RWPE2 (cell line): ENCODE results near the gene RABEP2.
"Not testable (repeated sequence)": the region's sequence is repeated elsewhere in the genome, so short reads cannot be mapped to it uniquely, and the experiment has no call there.

ENCODE experiments used
- ATAC-seq: fragments of 200-7000 bp; cut with Tn5 transposase; 3 replicates; pipeline ENCODE4 v1.9.1; 2021; ENCODE audit warnings: low read depth
- DNase-seq: peaks from one replicate; pipeline ENCODE4 v3.0.0-alpha.2; 2020; ENCODE audit warnings: low spot score
- H3K27ac ChIP-seq: fragments of 450-650 bp; 2 replicates; pipeline ENCODE4 v1.5.1; 2017; ENCODE audit warnings: mild to moderate bottlenecking; ENCODE audit not compliant: poor library complexity, severe bottlenecking
- H3K27me3 ChIP-seq: fragments of 250-450 bp; sonication (Bioruptor Pico); 2 replicates; pipeline ENCODE4 v1.5.1; 2021; ENCODE audit warnings: mild to moderate bottlenecking, moderate library complexity; ENCODE audit not compliant: insufficient read depth, poor library complexity, severe bottlenecking
- H3K36me3 ChIP-seq: fragments of 250-450 bp; sonication (Bioruptor Pico); 2 replicates; pipeline ENCODE4 v1.5.1; 2020; ENCODE audit warnings: low read depth, mild to moderate bottlenecking, moderate library complexity
- H3K4me1 ChIP-seq: fragments of 250-450 bp; sonication (Bioruptor Pico); 2 replicates; pipeline ENCODE4 v1.5.1; 2021; ENCODE audit warnings: mild to moderate bottlenecking, moderate library complexity; ENCODE audit not compliant: insufficient read depth, poor library complexity, severe bottlenecking
- H3K4me3 ChIP-seq: fragments of 250-450 bp; sonication (Bioruptor Pico); 2 replicates; pipeline ENCODE4 v1.5.1; 2021; ENCODE audit warnings: mild to moderate bottlenecking, moderate library complexity; ENCODE audit not compliant: severe bottlenecking
- H3K9me3 ChIP-seq: fragments of 250-450 bp; sonication (Bioruptor Pico); 2 replicates; pipeline ENCODE4 v1.5.1; 2021; ENCODE audit warnings: mild to moderate bottlenecking, moderate library complexity; ENCODE audit not compliant: severe bottlenecking
- CTCF ChIP-seq: fragments of 450-650 bp; IDR thresholded peaks from one replicate; pipeline ENCODE4 v1.5.1; 2017; ENCODE audit warnings: mild to moderate bottlenecking, moderate library complexity; ENCODE audit not compliant: poor library complexity, severe bottlenecking

RABEP2 gene

DNA sequence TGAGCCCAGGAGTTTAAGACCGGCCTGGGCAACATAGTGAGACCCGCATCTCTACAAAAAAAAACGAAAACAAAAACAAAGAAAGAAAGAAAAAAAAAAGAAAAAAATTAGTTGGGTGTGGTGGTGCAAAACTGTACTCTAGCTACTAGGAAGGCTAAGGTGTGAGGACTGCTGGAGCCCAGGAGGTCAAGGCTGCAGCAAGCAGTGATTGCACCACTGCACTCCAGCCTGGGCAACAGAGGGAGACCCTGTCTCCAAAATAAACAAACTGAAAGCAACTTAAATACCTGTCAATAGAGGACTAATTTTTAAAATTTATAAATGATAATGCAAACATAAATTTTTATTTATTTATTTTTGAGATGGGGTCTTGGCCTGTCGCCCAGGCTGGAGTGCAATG lies 29.4 kb downstream of the RABEP2 start:
- Histone ChIP-seq H3K27me3 (no peaks in the 10 kb centered on the region), H3K4me3 (no peak overlapping the region), H3K9me3 (no peaks in the 10 kb centered on the region), H3K36me3 (no peaks in the 10 kb centered on the region), H3K27ac (no peak overlapping the region), H3K4me1 (no peaks in the 10 kb centered on the region)
- no peak for TF ChIP-seq CTCF
- DNase-seq = no peak
- ATAC-seq = no peak

- Histone ChIP-seq H3K9me3 (no peaks in the 10 kb centered on the region), H3K4me3 (no peak overlapping the region), H3K27ac (no peak overlapping the region), H3K27me3 (no peaks in the 10 kb centered on the region), H3K4me1 (no peaks in the 10 kb centered on the region), H3K36me3 (no peaks in the 10 kb centered on the region)
- no peak for TF ChIP-seq CTCF
- ATAC-seq = no peak
- DNase-seq = no peak
Observed at GRCh38 chr16:28893291-28893690, 31.7 kb downstream of the RABEP2 start.

- Histone ChIP-seq H3K4me1 (no peaks in the 10 kb centered on the region), H3K36me3 (no peaks in the 10 kb centered on the region), H3K9me3 (no peaks in the 10 kb centered on the region), H3K27me3 (no peaks in the 10 kb centered on the region), H3K4me3 (no peak overlapping the region), H3K27ac (no peak overlapping the region)
- no peak for ATAC-seq
- no peak for DNase-seq
- TF ChIP-seq CTCF = no peak
Observed at GRCh38 chr16:28891964-28892890, 32.8 kb downstream of the RABEP2 start.

DNA sequence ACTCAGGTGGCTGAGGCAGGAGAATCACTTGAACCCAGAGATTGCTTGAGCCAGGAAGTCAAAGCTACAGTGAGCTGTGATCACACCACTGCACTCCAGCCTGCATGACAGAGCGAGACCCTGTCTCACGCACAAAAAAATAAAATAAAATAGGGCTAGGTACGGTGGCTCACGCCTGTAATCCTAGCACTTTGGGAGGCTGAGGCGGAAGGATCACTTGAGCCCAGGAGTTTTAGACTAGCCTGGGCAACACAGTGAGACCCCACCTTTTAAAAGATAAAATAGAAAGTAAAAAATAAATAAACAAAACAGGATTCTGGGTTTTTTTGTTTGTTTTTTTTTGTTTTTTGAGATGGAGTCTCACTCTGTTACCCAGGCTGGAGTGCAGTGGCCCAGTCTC lies 34.7 kb downstream of the RABEP2 start:
- H3K9me3 ChIP-seq, DNase-seq, H3K27ac ChIP-seq, H3K4me1 ChIP-seq, H3K36me3 ChIP-seq, H3K4me3 ChIP-seq, H3K27me3 ChIP-seq, ATAC-seq: not testable (repeated sequence)

- no peaks in the 10 kb centered on the region for H3K9me3 ChIP-seq
- no peaks in the 10 kb centered on the region for H3K4me1 ChIP-seq
- H3K36me3 ChIP-seq = no peaks in the 10 kb centered on the region
- DNase-seq (no peak), ATAC-seq (no peak)
- no peak for TF ChIP-seq CTCF
- H3K27me3 ChIP-seq = no peaks in the 10 kb centered on the region
- H3K4me3 ChIP-seq = no peak overlapping the region
- H3K27ac ChIP-seq = no peak overlapping the region
Observed at GRCh38 chr16:28886945-28887344, 38.1 kb downstream of the RABEP2 start.
